Heart right ventricle (tissue), 16 donors: ENCODE data around the gene TBPL2. TPM values are rescaled to one million over a fixed set of nuclear protein-coding genes. Genes with fewer than 3 reads are reported as not detected.
"Not testable (repeated sequence)": the region's sequence is repeated elsewhere in the genome, so short reads cannot be mapped to it uniquely, and the experiment has no call there.

ENCODE experiments used
- ATAC-seq, 8 donors: fragments of 200-7000 bp; cut with Tn5 transposase; one replicate each; pipeline ENCODE4 v1.9.1; 2020; ENCODE audit warnings: mild to moderate bottlenecking in 8 of 8, moderate library complexity in 8 of 8, moderate number of reproducible peaks in 1 of 8
- DNase-seq, 2 donors: peaks; one replicate each; pipeline ENCODE4 v3.0.0-alpha.2; 2020
- H3K27ac ChIP-seq, 10 donors: fragments of 200-600 bp; sonication (generic) in 2 of 10; one replicate each; pipeline versions ENCODE4 v1.5.0 to v1.8.0; 2020 to 2022; ENCODE audit warnings: mild to moderate bottlenecking in 3 of 10
- H3K27me3 ChIP-seq, 7 donors: fragments of 200-600 bp; one replicate each; pipeline ENCODE4 v1.8.0; 2021 to 2022; ENCODE audit warnings: mild to moderate bottlenecking in 2 of 7
- H3K36me3 ChIP-seq, 9 donors: fragments of 200-600 bp; sonication (generic) in 1 of 9; one replicate each; pipeline versions ENCODE4 v1.5.0 to v1.8.0; 2020 to 2022; ENCODE audit warnings: mild to moderate bottlenecking in 2 of 9
- H3K4me1 ChIP-seq, 9 donors: fragments of 200-600 bp; sonication (generic) in 1 of 9; one replicate each; pipeline versions ENCODE4 v1.5.0 to v1.8.0; 2020 to 2022; ENCODE audit warnings: mild to moderate bottlenecking in 4 of 9
- H3K4me3 ChIP-seq, 10 donors: fragments of 200-600 bp; sonication (generic) in 2 of 10; one replicate each; pipeline versions ENCODE4 v1.5.0 to v1.8.0; 2020 to 2022; ENCODE audit warnings: mild to moderate bottlenecking in 7 of 10, moderate library complexity in 2 of 10
- H3K9me3 ChIP-seq, 11 donors: fragments of 200-600 bp in 10 of 11; sonication (generic) in 2 of 11; one replicate each; pipeline versions ENCODE4 v1.5.0 to v1.8.0; 2013 to 2022; ENCODE audit warnings: mild to moderate bottlenecking in 2 of 11, control low read depth in 1 of 11, moderate library complexity in 1 of 11
- WGBS, 2 donors: extraction: QIAGEN DNeasy Blood & Tissue Kit; methylation state at CpG; one replicate each; pipeline ENCODE4 v1.1.7; 2013; ENCODE audit warnings: inconsistent platforms in 1 of 2; 5-methylcytosine and 5-hydroxymethylcytosine counted together
- intact Hi-C, 10 donors: fragments of 100-400 bp; cut with DNase I; formaldehyde crosslinking; loops; one replicate each; pipeline versions ENCODE4 v1.11.1 to v1.14.2; 2022
- polyA plus RNA-seq, 2 donors: library from polyadenylated mRNA; stranded (reverse); fragments of 200-250 nt; gene quantifications; one replicate each; pipeline ENCODE4 v1.2.3, GENCODE V29; 2013
- total RNA-seq, 10 donors: library from RNA; stranded (reverse); fragmentation: NEBNext Ultra II Directional in 3 of 10; extraction: Animal tissue kit (Norgen Biotek cat#: 25700) in 3 of 10; gene quantifications; one replicate each; pipeline versions ENCODE4 v1.2.1 to v1.2.4, GENCODE V29; 2021 to 2023
- TF ChIP-seq, protein P1 (sequence below), 9 donors: fragments of 200-600 bp; sonication (generic) in 2 of 9; IDR thresholded peaks; one replicate each; pipeline versions ENCODE4 v1.5.0 to v1.8.0; 2021 to 2022; ENCODE audit warnings: antibody characterized with exemption in 9 of 9, mild to moderate bottlenecking in 5 of 9, moderate library complexity in 1 of 9
- donor health status: Arrhythmogenic right ventricular cardiomyopathy.
- donor health status: ischemic (EF 13 %, LVEDD 7.1; RV severe dilation, severe dysfunction).
- donor health status: healthy with polysubstance abuse.
- donor health status: DM: no; HTN: yes; CAD: no.
- donor health status: DM: no; HTN: no; CAD: no.
- donor health status: ischemic (EF 25% LVEDD 6.9; RV normal size, moderate dysfunction).
- donor health status: ischemic (EF 25% LVEDD 5.7; RV mildly dilated, moderate dysfunction).
- donor health status: healthy.
- donor health status: DM: yes; HTN: yes; CAD: no.
- donor health status: Ischemic cardiomyopathy.
- donor health status: ischemic (EF 35%, LVEDD 5.7; RV mildly dilated, moderate dysfunction).
- donor health status: nonischemic (EF 11% LVEDD 7.7; RV severe dilation, severe dysfunction).
- donor health status: DM: yes; HTN: yes; CAD: no.
- donor health status: PGD.
- donor health status: ischemic (EF 29% LVEDD 5.4; RV normal size, mild dysfunction).
- donor health status: nonischemic (EF 23%, LVEDD 6.1; RV moderate dilation, normal function).

The TBPL2 gene
- total and polyA plus RNA-seq, 12 donors: not detected

DNA sequence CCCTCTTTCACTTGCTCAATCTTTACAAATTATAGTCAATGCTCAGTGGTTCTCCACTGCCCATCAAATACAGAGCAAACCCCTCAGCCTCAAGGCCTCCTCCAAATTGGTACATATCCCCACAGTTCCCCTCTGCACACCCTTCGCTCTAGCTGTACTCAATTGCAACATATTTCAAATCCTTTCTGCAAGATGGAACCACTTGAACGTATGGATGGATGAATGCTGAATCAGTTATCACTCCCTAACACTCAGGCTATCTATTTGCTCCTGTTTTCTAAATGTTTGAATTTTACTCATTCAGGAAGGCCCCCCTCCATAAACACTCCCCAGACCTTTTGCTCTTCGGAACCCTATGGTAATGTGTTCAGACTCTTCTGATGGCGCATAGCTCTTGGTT, 53.3 kb downstream of the TBPL2 start:
- Histone ChIP-seq H3K9me3 (no peaks in the 10 kb centered on the region), H3K4me1 (peaks cover 0 to 38% (median 14%) of the 10 kb centered on the region in 9 donors), H3K4me3 (no peak overlapping the region), H3K27ac (peak overlapping the region in 1 of 10 donors; percentile 79), H3K27me3 (no peaks in the 10 kb centered on the region), H3K36me3 (peaks cover 0 to 92% (median 13%) of the 10 kb centered on the region in 9 donors)
- 96% methylated on average over 4 of the region's 4 CpGs for WGBS, 2 donors
- no peak for DNase-seq
- intact Hi-C loops: no loop called here
- no peak for ATAC-seq
- TF ChIP-seq, protein P1, sequence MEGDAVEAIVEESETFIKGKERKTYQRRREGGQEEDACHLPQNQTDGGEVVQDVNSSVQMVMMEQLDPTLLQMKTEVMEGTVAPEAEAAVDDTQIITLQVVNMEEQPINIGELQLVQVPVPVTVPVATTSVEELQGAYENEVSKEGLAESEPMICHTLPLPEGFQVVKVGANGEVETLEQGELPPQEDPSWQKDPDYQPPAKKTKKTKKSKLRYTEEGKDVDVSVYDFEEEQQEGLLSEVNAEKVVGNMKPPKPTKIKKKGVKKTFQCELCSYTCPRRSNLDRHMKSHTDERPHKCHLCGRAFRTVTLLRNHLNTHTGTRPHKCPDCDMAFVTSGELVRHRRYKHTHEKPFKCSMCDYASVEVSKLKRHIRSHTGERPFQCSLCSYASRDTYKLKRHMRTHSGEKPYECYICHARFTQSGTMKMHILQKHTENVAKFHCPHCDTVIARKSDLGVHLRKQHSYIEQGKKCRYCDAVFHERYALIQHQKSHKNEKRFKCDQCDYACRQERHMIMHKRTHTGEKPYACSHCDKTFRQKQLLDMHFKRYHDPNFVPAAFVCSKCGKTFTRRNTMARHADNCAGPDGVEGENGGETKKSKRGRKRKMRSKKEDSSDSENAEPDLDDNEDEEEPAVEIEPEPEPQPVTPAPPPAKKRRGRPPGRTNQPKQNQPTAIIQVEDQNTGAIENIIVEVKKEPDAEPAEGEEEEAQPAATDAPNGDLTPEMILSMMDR (IDR thresholded peaks at IDR 0.05): no peak

- TF ChIP-seq, protein P1 (IDR thresholded peaks at IDR 0.05): no peak
- intact Hi-C loops: no loop called here
- Histone ChIP-seq H3K4me3 (peak overlapping the region in 1 of 10 donors; percentile 9), H3K27ac (peak overlapping the region in 8 of 10 donors; percentile 1 to 79 (median 64)), H3K4me1 (peaks cover 0 to 38% (median 15%) of the 10 kb centered on the region in 9 donors), H3K9me3 (no peaks in the 10 kb centered on the region), H3K27me3 (no peaks in the 10 kb centered on the region), H3K36me3 (peaks cover 0 to 98% (median 13%) of the 10 kb centered on the region in 9 donors)
- 80 to 82% methylated on average over 6 of the region's 6 CpGs for WGBS, 2 donors
- DNase-seq (no peak), ATAC-seq (no peak)
Observed at GRCh38 chr14:55386037-55386808, 54.2 kb downstream of the TBPL2 start.

DNA sequence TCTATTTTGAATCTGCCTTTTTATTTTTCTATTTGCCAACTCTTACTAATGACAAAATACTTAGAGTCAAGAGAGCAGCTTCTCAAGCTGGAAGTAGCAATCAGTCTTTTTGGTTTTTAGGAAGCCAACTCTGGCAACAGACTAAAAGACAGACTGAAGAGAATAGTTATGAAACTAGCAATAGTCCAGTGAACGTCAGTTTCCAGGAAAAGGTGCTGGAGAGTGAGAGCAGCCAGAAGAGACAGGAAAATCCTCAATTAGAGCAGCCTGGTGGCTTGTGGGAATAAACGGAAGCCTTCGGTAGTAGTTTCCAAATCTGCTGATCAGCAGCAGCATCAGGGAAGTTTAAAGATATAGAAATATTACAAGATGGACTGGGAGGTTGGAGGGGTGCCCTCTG, 55.9 kb downstream of the TBPL2 start:
- DNase-seq: no peak
- ATAC-seq: peak in 4 of 8 donors; percentile 31 to 52 (median 33)
- TF ChIP-seq, protein P1 (IDR thresholded peaks at IDR 0.05): no peak
- Histone ChIP-seq H3K4me1 (peaks cover 0 to 38% (median 15%) of the 10 kb centered on the region in 9 donors), H3K36me3 (peaks cover 0 to 99% (median 28%) of the 10 kb centered on the region in 9 donors), H3K9me3 (no peaks in the 10 kb centered on the region), H3K27me3 (no peaks in the 10 kb centered on the region), H3K27ac (peak overlapping the region; percentile 1 to 79 (median 59)), H3K4me3 (no peak overlapping the region)
- 30 to 51% methylated on average over 3 of the region's 3 CpGs for WGBS, 2 donors
- intact Hi-C loops: no loop called here

DNA sequence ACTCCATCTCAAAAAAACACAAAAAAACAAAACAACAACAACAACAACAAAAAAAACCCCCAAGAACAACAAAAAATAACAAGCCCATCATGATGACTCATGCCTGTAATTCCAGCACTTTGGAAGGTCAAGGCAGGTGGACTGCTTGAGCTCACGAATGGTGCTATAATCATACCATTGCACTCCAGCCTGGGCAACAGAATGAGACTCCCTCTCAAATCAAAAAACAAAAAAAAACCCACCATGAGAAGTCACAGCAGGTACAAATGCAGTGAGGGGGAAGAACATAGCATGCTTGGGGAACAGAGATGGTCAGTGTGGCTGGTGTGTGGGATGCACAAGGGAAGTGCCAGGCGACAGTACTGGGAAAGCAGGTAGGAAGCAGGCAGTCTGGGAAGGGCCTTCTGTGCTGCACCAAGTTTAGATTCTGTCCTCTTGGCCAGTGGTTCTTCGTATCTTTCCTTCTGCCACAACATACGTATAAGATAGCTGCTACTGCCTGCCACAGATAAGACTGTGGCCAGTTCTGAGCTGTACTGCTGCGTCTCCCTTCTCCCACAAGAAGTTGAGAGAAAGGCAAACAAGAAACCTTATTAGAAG, 56.8 kb downstream of the TBPL2 start:
- peak; percentile 40 to 88 (median 58) for ATAC-seq
- H3K4me3 ChIP-seq: no peak overlapping the region

DNA sequence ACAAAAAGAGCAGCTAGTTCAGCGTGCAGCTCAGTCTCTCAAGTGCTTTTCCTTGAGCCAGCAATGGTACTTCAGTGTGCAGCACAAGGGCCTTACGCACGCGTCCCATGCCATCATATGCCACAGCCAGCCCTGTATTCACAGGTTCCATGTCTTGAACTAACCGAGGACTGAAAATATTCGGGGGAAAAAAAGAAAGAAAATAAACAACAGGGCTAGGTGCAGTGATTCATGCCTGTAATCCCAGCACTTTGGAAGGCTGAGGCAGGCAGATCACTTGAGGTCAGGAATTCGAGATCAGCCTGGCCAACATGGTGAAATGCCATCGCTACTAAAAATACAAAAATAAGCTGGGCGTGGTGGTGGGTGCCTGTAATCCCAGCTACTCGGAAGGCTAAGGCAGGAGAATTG, 57.4 kb downstream of the TBPL2 start:
- 49 to 64% methylated on average over 10 of the region's 10 CpGs for WGBS, 2 donors
- H3K4me3 ChIP-seq, H3K9me3 ChIP-seq, DNase-seq, H3K27me3 ChIP-seq, intact Hi-C loops: not testable (repeated sequence)
- Histone ChIP-seq H3K27ac (peak overlapping the region; percentile 47 to 79 (median 64)), H3K4me1 (peaks cover 0 to 38% (median 15%) of the 10 kb centered on the region in 9 donors), H3K36me3 (peaks cover 0 to 99% (median 40%) of the 10 kb centered on the region in 9 donors)
- peak; percentile 9 to 85 (median 70) for ATAC-seq

More for the DNA sequence above, 56.8 kb downstream of the TBPL2 start:
- Histone ChIP-seq H3K36me3 (peaks cover 0 to 99% (median 35%) of the 10 kb centered on the region in 9 donors), H3K27ac (peak overlapping the region; percentile 47 to 79 (median 64)), H3K27me3 (no peaks in the 10 kb centered on the region), H3K4me1 (peaks cover 0 to 38% (median 15%) of the 10 kb centered on the region in 9 donors), H3K9me3 (no peaks in the 10 kb centered on the region)
- no peak for DNase-seq
- TF ChIP-seq, protein P1 (IDR thresholded peaks at IDR 0.05): no peak
- intact Hi-C loops: no loop called here
- WGBS, 2 donors: 34 to 43% methylated on average over 5 of the region's 5 CpGs
